ENCODE data around the gene RPAP3.

DNA sequence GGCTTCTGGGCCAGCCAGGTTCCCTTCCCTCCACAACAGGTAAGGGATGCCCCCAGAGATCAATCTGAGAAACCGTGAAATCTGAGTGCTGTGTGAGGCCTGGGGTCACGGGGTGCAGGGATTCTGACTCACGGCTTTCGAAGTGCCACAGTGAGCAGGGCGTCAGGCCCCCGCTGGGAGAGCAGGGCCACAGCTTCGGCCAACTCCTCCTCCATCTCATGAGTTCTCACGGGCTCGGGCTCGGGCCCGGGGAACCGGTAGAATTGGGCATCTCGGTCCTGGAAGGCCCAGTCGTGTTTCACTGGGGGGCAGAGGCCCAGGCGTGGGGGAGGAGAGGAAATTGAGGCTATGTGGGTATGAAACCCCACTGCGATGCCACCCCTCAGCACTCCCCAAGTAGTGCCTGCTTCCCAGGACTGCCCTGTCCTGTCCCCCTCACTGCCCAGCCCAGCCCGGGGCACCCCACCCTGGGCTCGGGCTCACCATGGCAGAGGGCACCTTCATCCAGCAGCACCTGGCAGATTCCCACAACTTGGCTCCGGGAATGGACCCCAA, 45.2 kb upstream of the RPAP3 start:
- TF ChIP-seq CTCF (conservative IDR thresholded peaks at IDR 0.05; ENCODE audit: low read depth, low read length) (no peak), EZH2 (IDR thresholded peaks at IDR 0.05; ENCODE audit: low read length, unreplicated experiment) (no peak)
